HG03469 (cell line): ENCODE results near the gene TRIM36.
A peak's percentile ranks its signal among the peaks of the same experiment; 100 is the strongest.

Experiments used
- ATAC-seq: cut with Tn5 transposase; IDR thresholded peaks from one replicate; pipeline ENCODE4 v1.9.1; 2021; ENCODE audit warnings: mild to moderate bottlenecking, moderate library complexity, moderate number of reproducible peaks; ENCODE audit not compliant: unreplicated experiment

TRIM36 gene

DNA sequence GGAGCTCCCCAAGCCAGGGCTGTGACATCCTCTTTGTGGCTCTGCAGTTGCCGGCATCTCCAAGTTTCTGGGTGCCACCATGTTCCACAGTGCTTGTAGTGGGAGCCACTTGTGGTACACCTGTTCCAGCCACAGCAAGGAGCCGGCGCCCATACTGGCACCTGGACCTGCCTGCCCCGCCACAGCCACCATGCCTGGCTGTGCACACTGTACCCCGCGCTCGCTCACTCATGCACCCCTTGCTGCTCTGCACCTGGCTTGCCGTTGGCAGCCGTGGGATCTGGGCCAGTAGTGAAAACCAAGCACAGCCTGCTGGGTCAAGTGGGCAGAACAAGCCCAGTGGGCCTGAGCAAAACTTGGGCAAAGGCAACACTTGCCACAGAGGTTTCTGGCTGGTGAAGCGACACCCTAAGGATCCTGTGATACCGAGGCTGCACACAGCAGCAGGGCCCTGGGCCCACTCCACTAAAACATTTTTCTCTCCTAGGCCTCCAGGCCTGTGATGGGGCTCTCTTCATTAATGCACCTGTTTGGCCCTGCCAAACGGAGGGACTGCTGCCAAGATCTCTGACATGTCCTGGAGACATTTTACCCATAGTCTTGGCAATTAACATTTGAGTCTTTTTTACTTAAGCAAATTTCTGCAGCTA lies 2.8 kb downstream of the TRIM36 start:
- no peak for ATAC-seq

DNA sequence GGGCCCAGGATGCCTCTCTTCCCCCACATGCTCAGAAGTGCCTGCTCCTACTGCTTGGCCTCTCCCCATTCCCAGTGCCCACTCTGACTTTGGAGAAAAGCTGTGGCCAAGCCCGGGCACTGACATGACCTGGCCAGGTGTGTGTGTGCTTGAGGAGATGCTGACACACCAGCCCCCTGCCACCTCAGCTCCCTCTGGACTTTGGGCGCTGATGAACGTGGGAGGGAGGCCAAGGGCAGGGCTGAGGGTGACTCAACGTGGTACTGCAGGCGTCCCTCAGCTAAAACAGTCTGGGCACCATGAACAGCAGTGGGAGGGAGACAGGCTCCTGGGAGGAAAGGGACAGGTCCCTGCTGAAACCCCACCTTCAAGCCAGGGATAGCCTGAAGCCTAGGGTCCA lies 3.9 kb downstream of the TRIM36 start:
- ATAC-seq = no peak

DNA sequence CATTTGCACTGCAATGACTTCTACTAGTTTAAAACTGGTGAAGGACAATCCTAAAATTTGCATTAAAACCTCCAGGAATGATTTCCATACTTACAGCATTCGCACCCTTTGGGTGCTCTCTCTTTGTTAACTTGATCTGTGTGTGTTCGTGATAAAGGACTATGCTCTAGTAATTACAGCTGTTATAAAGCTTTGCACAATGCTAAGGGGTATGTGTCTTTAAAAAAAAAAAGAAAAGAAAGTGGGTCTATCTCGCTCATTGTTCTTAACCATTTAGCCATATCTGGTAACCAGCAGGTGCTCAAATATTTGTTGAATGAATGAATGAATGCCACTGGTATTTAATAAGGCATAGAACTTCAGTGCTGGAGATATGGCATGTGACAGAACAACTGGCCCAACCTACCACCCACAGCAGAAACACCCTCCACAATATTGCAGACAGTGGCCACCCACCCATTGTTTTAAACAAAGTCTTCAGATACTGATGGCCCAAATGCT lies 8.7 kb downstream of the TRIM36 start:
- ATAC-seq = no peak

DNA sequence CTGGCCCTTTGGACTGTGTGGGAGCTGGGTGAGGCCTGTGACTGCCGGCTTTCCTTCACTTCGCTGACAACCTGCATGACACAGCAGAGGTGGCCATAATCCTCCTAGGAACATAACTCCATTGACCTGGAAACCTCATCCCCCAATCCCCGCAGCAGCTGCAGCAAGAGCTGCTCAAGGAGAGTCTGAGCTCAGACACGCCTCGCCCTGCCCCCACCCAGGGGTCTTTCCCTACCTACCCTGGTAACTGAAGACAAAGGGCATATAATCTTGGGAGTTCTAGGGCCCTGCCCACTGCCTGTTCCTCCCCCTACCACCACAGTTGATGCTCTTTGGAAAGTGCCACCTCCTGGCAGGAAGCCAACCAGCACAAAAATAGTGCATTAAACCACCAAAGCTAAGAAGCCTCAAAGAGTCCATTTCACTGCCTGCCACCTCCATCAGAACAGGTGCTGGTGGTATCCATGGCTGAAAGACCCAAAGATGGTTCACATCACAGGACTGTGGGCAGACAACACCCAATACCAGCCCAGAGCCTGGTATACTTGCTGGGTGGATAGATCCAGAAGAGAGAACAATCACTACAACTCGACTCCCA lies 18.4 kb downstream of the TRIM36 start:
- ATAC-seq = no peak

DNA sequence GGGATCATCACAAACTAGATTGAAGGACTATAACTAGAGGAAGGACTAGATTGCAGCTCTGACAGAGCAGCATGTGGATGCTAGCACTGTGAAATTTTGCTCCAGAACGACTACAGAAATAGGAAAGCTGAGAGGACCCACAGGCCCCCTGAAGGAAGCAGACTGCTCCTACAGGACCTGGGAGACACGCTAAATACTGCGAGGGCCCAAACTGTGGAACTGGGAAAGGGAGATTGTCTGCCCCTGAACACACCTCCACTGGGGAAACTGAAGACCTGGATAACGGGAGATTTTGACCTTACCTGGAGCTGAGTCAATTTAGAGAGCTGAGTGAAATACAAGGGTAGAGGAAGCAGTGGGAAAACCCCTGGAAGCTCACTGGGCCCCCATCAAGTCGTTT lies 19.2 kb downstream of the TRIM36 start:
- no peak for ATAC-seq

DNA sequence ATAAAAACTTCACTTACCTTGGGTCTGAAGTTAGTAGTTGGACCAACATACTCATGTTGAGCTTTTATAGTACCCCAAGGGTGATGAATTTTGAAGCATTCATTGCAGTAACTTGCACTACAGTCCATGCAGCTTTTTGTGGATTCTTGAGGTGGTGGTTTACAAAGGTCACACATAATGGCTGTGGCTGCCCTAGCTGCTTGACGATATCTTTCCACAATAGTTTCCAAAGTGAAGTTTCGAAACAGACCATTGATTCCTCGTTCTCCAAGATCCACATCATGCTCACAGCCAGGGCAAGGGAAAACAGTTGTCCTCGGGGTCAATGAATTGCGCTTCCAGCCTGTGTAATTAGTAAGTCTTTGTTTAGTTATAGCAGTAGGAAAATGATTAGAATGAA lies 22.7 kb downstream of the TRIM36 start:
- no peak for ATAC-seq

DNA sequence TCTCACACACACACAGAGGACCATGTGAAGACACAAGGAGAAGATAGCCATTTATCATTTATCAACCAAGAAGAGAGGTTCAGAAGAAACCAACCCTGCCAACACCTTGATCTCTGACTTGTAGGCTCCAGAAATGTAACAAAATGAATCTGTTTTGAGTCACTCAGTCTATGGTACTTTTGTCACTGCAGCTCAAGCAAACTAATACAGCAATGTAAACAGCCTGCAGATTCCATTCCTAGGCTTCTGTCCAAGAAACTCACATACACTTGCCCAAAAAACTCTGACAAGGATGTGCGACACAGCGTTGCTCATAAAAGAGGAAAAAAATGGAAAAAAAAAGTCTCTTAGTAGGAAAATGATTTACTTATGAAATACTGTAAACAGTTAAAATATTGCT lies 33.4 kb downstream of the TRIM36 start:
- no peak for ATAC-seq

DNA sequence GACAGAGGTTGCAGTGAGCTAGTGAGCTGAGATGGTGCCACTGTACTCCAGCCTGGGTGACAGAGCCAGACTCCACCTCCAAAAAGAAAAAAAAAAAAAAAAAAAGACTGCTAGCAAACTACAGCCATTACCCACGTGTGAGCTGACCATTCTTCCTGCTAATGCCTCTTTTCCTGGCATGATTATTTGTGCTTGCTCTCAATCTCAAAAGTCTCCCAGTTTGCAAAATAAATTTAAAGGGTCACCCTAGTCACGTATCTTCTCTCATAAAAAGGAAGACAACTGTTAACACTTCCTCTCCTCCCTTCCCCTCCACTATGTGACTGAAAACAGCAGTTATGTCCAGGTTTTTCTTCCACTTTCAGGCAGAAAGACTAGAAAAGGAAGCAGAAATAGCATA lies 37.2 kb downstream of the TRIM36 start:
- no peak for ATAC-seq

DNA sequence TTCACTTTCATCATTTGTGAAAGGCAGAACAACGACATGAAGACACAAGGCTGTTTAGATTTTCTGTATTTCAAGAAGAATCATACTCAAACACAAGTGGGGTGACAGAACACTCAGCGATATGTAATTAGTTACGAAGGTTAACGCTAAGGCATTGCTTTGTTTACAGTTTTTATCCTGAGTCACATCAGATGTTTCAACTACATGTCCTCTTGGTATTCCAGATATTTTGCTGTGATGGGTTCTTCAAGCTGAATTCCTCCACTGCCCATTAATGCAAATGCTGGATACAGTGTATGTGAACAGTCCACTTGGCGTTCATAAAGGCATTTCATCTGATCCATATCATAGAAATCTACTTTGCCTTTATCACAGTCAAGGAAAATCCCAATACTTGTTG lies 43.4 kb downstream of the TRIM36 start:
- ATAC-seq = no peak

DNA sequence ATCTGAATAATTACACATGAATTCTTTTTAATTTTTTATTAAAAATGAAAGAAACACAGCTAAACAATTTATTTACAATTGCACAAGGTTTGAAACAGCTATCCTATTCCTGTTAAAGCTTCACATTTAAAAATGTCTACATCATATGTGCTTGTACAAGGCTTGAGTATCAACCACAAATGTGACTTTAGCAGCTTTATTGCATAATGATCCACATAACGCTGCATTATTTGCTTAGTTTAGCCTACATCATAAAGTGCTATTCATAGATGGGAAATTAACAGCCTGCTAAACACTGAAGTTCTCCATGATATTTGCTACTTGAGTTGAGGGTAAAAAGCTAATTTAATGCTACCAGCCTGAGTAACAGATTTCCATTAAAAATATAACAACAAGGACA lies 45.0 kb downstream of the TRIM36 start:
- ATAC-seq = no peak

DNA sequence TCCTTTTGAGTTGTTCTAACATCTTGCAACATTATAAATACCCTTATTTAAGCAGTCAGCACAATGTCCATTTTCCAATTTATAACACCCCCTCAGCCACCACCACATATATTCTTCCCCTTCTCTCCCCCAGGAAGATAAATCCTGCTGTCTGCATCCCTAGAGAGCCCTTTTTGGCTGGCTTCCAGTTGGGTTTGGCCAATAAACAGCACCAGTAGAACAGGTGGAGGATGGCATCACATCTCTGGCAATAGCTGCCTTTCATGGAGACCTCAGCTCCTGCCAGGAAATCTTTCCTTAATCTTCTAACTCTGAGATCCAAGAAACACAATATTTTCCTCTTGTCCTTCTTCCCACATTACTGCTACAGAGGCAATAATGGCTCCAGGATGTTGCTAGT lies 53.7 kb downstream of the TRIM36 start:
- no peak for ATAC-seq

DNA sequence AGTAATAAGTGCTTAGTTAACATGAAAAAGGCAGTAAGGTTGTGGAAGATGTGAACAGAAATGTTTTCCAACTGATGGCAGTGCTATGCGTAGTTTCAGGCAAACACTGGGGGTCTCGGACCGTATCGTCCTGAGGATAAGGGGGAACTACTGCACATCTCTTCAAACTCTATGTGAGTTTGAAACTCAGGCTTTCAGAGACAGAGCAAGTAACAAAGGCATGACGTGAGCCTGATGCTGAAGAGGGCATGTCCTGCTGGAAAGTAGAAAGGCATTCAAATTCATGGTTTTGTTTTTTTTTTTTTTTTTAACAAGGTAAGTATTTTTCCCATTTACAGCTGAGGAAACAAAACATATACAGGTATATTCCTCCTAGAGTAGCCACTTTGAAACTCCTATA lies 59.9 kb downstream of the TRIM36 start:
- ATAC-seq = no peak

DNA sequence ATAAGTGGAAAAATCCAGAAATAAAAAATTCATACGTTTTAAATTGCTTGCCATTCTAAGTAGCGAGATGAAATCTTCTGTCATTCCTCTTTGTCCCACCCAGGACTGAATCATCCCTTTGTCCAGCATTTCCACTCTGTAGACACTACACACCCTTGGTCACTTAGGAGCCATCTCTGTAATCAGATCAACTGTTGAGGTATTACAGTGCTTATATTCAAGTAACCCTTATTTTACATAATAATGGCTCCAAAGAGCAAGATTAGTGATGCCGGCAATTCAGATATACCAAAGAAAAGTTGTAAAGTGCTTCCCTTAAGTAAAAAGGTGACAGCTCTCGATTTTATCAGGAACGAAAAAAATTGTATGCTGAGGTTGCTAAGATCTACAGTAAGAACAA lies 60.4 kb downstream of the TRIM36 start:
- ATAC-seq = no peak

DNA sequence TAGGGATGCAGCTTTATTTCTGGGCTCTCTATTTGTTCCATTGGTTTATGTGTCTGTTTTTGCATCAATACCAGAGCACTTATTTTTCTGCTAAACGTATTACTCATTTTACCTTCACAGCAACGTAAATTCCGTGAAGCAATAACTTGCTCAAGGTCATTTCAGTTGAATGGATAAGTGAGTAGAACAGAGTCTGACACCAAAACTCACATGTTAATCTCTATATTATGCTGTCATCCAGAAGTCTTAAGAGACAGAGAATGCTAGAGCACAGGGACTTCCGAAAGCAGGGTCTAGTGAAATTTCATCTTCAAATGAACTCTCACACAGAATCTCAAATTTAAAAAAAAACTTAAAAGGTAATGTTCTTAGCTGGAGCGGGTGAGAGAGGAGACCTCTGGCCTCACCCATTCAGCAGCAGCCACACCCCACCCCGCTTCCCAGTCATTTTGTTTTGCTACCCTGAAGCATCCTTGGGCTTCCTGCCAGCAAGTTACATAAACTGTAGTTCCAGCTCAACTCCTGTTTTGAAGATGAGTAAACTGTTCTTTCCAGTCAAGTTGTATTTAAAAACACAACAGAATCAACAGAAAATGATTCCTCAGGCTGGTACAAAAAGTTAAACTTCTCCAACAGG lies 69.3 kb downstream of the TRIM36 start:
- no peak for ATAC-seq

DNA sequence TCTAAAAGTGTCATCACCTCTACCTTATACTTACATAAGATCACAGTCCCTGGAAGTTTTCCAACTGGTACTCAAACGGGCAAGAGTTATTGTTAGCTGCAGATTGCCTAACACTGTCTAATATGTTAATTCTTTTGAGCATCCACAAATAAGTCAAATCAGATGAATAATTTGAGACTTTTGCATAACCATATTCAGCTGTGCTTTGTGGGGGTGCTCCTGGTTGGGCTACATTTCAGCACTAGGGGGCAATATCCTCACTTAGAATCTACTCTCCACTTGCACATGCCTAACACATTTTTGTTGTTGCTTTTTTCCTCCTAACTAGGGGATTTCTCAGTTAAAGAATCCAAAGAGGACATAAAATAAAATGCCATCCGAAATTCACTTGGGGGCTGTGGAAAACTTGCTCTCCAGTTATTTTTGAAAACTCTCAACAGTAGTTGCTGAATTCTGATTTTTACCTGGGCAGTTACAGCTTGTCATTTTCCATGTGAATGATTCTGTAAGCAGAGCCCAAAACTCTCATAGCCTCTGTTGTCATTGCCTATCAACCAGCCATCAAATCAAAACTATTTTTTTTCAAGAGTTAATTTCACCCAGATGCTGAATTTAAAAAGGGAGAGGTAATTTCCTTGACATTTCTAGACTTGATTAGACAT lies 71.5 kb downstream of the TRIM36 start:
- ATAC-seq = peak; percentile 79

DNA sequence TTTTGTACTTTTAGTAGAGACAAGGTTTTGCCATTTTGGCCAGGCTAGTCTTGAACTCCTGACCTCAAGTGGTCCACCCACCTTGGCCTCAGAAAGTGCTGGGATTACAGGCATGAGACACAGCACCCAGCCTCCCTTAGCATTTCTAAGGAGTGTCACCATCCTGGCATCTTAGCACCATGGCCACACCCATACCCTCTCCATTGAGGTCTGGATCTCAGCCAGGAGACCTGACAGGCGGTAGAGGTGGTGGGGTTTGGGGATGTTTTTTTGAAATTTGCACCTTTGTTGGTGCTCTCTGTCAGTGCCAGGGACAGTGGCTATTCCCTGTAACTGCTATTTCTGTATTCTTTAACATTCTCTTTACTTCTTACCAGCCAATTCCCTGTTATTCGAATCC lies 72.5 kb downstream of the TRIM36 start:
- no peak for ATAC-seq

DNA sequence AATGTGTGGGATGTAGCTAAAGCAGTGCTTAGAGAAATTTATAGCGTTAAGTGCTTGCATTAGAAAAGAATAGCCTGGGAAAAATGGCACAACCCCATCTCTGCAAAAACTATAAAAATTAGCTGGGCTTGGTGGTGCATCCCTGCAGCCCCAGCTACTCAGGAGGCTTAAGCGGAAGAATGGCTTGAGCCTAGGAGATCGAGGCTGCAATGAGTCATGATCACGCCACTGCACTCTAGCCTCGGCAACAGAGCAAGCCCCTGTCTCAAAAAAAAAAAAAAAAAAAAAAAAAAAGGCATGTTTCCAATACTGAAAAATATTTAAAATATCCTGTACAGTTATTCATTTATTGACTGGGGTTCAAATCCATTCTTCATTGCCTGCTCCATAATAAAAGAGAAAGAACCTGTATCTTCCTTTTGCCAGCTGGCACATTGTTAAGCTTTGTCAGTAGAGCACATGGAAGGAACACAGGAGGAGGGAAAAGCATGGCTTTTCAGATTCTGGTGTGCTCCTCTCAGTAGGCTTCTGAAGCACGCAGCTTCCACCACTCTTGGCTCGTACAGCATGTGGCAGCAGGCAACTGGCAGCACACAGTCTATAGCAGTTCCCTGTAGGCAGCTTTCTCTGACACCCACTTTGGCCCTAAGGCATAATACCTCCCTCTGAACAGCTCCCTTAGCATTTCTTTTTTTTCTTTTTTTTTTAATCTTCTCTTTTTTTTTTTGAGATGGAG lies 73.5 kb downstream of the TRIM36 start:
- no peak for ATAC-seq

DNA sequence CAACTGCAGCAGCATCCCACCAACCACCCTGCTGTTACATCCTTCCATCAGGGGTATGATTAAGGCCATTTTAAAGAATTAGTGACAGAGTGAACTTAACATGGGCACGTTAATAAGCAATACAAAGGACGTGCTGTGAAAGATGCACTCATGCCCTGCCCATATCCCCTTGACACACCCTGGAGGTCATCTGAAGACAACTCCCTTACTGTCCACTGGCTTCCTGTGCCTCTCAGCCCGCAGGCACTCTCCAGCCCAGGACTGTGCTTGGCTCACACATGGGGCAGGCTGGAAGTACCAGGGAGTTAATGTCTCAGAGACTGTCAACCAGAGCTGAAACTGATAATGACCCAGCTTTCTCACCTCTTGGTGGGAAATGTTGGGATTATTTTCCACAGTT lies 81.8 kb downstream of the TRIM36 start:
- no peak for ATAC-seq

DNA sequence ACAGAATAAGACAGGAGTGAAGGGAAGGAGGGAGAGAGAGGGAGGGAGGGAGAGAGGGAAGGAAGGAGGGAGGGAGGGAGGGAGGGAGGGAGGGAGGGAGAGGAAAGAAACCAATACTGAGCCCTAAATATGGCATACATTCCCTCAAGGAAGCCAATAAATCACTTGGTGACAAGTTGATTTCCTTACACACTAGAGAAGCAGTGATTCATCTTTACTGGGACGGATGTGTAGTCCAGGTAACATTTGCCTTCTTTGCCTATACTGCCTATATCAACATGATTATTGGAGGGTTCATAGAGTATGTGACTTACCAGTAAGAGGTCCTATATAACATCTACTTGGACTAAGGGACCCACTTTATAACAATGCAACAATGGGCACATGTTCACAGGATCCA lies 83.2 kb downstream of the TRIM36 start:
- no peak for ATAC-seq

DNA sequence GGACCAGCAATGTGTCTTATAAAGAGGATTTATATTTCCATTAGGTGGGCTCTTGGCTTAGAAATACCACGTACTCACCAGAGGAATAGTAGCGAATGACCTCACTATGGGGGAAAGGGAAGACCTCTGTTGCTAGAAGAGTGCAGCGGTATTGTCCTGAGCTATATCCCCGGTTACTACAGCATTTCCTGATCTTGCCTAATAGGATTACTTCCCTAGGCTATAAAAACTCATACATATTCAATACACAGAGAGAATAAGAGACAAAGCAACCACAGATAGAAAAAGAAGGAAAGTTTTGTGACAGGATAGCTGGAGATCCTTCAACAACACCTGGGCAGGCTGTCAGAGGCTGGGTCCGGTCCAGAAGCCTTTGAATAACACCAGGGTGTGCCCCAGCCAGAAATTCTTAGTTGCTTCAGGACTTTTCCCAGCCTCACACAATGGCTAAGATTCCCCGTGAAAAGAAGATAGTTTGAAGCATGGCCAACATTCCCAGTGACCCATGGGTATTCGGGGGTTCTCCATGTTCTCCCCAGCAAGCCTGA lies 85.4 kb downstream of the TRIM36 start:
- ATAC-seq = no peak
